Stimulated activated CD8-positive, alpha-beta memory T cell treated with anti-CD3 and anti-CD28 coated beads, Interleukin-7, amount 100 ng/mL, for 48 hours (primary cell): Measurements from ENCODE around the gene BNC2.

Experiments
- DNase-seq, 2 donors: peaks; one replicate each; pipeline ENCODE4 v3.0.0-alpha.2; 2020; ENCODE audit warnings: low read depth in 1 of 2; ENCODE audit errors: extremely low read depth in 1 of 2

BNC2 gene

DNA sequence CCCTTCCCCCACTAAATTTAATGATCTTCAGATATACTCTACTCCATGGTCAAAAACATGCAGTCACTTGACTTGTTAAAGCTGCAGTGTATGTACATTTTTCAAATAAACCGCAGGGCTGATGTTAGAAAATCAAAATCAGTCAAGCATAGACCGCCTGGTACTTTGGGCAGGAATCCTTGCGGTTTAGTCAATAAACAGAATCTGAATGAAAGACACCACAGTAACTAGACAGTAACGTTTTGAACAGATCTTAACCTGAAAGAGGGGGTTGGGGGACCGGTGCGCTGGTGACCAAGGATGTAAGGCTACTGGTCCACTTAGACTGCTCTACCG is 188.8 kb downstream of the BNC2 start:
- DNase-seq: no peak

DNA sequence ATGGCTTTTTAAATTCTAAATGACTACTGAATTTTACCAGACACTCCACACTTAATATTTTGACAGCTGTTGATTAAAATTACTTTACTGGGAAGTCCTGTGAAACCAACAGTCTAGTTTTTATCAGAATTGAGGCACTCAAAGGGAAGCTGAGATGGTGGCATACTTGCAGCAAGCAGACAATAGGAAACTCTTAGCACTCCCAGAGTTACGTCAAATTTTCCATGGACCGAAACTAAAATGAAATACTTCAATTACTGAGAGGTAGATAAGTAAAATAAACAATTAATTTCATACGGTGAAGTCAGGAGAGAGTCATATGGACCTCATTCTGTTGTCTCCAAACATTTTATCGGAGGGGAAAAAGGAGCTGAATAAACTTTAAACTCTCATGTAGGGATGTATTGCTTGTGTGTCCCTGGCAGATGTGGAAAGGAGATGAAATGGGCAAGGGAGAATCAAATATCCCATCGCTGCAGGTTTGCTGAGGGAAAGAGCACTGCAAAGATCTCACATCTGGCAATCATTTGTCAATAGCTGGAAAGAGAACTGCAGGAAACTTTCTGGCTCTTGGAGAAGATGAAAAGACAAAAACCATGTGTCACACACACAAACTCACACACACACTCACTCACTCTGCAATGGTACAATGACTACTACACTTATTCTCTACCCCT is 189.4 kb downstream of the BNC2 start:
- no peak for DNase-seq

DNA sequence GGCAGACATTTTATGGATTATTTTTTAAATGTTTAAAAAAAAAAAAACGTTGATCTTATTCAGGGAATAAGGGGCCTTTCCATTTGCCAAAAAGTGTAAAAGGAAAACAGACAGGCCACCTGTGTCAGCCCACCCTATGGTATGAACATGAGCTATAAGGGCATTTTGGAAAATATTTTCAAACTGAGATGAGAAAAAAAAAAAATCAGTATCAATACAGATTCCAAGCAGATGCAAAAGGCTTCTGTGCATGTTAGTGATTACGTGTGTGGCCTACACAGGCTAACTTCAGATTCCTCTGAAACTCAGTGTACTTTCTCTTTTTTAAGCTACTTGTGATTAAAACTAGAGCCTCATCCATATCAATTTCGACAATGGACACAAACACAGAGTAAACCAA is 189.9 kb downstream of the BNC2 start:
- DNase-seq: no peak

DNA sequence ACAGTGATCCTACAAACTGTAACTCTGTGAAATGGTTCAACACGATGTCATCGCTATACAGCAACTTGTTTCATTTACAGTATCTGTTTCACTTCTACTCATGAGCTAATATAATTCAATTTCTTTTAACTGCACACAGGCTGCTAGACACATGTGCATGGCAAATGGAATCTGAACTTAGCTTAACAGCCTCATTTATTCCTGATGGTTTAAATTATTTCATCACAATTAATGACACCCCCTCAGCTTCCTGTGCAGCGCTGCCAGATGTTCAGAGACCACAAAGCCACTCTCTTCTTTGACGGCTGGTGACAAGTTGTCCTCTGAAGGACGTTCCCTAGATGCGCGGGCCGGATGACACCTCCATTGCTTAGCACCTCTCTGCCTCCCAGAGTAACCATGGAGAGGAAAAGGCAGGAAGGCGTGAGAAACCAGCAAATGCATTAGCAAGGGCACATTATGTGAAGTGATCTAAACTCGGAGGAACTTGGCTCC is 191.1 kb downstream of the BNC2 start:
- DNase-seq: no peak

DNA sequence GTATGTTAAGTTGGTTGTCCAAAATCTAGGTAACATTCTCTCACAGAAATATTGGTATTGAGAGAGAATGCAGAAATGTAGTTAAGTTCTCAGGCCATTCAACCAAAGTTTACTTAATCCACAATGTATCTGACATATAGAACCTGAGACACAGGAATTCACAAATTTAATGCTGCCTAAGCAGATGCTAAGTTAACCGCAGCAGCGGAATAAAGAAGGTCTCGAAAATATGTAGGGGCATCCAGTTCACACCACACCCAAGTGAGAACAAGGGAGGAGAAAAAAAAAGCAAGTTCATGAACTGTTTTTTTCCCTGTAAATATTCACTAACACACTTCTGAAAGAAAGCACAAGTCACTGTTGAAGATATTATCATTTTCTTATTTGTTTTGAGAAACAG is 194.0 kb downstream of the BNC2 start:
- no peak for DNase-seq

DNA sequence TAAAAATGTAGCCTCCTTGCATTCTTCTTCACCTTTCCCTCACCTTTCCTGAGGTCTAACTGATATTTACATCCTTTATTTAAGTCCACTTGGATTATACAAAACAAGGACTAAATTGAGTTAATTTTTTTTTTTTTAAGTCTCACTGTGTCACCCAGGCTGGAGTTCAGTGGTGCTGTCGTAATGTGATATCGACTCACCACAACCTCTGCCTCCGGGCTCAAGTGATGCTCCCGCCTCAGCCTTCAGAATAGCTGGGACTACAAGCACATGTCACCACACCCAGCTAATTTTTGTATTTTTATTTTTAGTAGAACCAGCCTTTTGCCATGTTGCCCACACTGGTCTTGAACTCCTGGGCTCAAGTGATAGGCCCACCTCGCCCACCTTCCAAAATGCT is 195.3 kb downstream of the BNC2 start:
- no peak for DNase-seq

DNA sequence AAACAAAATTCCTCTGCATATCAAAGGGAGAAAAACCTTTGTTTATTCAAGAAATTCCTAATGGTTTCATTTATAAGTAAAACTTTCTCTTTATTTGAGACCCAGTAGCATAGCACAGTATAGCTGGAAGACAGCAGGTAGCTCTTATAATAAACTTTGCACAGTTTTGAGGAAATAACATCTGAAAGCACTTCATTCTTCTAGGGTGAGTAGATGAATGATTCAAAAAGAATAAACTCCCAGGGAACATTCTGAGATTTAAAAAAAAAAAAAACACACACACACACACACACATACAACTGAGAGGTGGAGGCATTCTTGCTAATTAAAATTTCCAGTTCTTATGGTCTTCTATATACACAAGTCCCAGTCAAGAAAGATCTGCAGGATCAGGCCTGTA is 197.3 kb downstream of the BNC2 start:
- DNase-seq: no peak

DNA sequence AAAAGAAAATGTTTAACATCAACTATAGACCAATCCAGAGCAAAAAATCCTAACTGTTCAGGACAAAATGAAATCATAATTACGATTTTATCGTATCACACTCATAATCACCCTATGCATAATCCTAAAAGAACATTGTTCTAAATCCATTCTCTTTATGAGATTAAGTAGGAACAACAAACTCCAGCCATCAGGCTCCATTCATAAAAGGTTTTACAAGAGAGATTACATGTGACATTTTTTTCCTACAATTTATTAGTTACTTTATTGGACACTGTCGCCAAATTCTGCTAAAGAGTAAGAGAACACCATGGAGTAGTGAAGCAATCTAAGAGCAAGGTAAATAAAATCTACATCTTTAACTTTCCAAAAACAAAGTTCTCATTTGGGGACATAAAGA is 198.0 kb downstream of the BNC2 start:
- DNase-seq: no peak

DNA sequence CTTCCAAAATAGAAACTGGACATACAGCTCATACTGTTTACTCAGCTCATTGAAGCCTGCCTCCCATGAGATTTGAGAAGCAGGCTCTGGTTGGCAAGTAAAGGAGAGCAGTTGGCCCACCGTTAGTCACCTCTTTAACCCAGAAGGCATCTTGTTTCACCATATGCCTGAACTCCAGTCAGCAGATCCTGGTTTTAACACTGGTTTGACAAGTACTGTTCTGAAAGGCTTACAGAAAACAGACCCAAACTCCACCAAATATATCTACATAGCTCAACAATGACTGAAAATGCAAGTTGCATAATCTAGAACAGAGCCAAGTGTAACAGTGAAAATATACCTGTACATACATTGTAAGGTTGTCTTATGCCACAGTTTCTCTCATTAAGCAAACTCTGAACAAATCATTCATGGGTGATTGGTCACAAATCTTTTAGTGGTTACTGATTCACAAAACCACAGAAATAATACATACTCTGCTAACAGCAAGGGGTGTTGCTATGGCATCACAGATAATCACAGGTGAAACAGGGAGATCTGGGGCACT is 198.8 kb downstream of the BNC2 start:
- no peak for DNase-seq

DNA sequence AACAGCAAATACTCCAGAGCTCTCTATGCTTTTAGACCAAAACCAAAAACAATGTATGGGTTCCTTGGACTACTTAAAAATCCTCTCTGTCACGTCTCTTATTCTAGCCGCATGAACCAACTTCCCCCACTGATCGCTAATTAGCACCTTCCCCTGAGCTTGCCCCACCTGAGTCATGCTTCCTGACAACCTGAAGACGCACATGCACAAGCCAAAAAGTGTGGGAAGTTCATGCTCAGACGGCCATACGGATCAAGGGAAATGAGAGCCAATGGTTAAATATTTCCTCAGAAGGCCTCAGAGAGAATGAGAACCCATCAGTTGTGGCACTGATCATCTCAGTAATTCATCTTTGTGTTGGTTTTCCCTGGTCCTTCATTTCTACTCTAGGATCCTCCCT is 199.7 kb downstream of the BNC2 start:
- no peak for DNase-seq

DNA sequence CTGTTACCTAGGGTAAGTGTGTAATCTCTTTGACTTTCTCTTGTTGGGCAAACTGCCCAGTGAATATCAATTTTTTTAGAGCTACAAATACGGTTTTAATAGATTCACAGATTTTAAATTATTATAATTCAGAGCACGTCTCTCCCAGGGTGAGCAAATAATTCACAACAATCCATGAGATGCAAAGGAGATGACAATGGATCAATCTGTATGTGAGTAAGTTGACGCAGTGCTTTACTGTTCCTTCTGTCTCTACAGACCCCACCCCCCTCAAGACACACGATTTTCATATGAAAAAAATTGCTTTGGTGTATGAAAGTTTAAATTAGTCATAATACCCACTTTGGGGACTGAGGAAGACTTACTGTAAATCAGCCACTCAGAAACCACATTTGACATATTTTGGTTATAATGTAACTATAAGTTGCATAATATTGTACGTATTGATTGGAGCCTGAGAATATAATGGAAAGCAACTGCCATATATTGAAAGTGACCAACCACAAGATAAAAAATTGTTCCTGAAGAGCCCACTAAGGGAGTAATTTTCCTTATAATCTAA is 201.7 kb downstream of the BNC2 start:
- no peak for DNase-seq

DNA sequence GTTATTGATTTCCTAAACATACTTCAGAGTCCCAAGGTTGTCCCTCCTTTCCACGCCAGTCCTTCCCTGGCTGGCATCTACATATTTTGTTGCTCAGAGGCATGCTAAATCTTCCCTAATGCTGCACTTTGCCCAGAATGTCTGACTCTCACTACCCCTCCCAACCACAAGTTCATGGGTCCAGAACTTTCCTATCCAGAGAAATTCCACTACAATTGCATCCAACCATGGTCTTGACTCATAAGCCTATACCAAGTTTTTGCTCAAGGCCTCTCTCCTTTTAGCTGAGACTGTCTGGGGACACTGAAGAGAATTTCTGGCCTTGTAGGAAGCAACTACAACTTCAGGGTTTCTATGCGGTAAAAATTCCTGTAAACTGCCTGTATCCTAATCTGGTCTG is 206.3 kb downstream of the BNC2 start:
- no peak for DNase-seq

DNA sequence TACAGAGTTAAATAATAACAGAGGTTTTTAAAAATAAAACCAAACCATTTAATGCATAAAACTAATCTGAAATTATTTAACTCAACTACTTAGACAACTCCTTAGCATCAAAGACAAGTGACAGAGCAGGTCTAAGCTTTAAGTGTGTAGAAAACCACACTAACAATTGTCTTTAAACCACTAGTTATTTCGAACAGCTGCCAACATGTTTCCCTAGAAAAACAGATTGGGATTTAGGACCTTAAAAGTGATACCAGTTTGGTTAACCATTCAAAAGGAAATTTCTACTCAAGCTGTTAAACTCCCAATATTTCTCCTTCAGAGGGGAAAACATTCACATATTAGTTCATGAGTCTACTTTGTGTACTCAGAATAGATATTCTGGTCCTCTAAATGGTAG is 208.7 kb downstream of the BNC2 start:
- no peak for DNase-seq

DNA sequence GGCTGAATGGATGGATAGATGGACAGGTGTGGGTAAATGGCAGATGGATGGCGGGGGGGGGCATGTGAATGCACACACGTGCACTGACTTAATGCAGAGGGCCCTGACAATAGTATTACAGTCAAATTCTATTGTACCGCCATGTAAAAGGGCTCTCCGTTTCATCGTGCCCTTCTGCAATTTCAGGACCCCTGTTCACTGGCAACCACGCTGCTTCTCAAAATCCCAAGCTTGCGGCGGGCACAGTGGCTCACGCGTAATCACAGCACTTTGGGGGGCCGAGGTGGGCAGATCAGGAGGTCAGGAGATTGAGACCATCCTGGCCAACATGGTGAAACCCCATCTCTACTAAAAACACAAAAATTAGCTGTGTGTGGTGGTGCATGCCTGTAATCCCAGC is 211.4 kb downstream of the BNC2 start:
- DNase-seq: no peak

DNA sequence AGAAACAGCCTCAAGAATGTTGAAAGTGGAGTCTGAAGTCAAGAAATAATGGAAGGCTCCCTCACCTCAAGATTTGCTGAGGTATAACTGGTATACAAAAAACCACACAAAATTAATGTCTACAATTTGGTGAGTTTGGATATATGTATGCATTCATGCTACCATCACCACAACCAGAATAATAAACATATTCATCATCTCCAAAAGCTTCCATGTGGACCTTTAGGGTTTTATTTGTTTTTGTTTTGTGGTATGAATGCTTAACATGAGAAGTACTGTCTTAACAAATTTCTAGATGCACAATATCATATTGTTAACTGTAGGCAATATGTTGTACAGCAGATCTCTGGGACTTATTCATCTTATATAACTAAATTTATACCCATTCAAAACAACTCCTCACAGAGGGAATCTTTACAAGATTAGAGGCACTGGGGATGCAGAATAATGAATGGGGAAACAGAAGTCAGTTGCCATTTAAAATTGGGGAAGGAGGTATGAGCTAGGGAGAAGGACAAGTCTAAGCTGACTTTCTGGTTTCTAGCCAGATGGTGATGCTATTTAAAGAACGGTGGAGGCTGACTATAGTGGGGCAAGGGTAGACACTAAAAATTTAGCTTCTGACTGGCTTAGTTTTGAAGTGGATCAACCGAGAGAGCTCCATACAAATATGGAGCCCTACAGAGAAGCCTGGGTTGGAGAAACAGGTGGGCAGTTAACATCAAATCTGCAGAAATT is 213.9 kb downstream of the BNC2 start:
- no peak for DNase-seq

DNA sequence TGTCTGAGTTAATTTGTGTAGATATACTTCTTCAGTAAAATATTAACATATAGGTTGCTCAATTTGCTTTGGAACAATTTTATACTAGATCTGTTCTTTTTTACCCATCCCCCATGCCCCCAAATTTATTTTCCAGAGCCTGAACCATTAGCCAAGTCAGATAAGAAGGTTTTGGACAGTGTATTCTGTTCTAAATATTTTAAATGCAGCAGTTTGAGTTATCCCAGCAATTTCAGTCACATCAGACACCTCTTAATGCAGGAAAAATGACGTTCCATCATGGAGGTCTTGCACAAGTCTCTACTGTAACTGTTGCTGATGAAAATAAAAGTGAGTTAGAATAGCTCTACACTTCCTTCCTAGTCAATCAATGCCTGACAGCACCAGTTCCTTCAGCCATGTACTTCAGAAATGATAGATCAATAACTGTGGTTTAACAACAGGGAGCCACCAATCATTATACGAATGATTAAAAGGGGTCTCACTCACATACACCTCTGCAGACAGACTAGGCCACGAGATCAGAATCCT is 215.8 kb downstream of the BNC2 start:
- no peak for DNase-seq

DNA sequence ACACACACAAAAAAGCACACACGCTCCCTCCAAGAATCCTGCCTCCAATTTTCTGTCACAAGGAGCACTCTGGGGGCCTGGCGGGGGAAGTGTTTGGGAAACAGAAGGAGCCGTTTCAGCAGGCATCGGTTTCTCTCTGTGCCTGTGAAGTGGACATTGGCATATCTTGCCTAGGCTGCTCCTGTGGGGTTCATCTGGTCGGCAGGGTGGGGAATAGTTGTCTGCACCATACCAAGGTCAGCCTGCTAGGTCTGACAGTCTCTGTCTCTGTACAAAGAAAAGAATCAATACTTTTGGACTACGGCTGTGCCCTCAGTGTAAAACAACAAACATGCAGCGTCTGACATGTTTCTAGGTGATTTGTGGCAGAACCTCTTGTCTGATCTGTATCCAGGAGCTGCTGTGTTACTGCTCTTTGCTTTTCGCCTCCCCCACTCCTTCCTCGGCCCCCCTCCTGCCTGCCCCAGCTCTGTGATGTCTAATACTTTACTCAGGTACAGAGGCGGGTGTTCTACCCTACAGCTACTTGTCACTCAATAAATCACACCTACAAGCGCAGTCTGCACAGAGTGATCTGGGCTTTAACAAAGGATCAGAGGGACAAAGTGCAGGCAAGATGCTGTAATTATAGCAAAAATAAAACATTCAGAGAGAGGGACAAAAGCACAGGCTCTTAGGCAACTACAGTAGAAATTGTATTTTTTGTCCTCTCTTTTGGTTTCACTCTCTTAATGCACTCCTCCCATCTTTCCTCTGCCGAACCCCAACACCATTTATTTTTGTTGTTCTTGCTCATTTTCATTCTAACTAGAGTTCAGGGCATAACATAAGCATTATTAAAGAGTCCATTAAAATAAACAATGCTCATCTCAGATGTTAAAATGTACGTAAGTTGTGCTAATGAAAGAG is 216.7 kb downstream of the BNC2 start:
- DNase-seq: no peak

DNA sequence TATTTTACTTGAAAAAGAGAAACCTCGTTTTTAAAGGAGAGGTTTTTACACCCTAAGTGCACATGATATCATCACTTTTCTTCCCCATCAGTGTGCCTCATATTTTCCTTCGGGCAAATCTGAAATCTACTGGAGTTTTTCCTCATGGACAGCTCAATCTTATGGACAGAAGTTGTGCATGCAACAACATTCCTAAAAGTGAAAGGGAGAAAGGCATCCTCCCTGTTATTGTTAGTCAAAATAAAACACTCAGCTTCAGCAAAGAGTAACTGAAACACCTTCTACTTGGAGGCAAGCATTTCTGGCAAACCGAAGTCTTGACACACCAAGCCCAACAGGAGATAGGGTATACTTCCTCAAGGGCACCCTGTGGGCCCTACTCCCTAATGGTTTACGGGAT is 217.9 kb downstream of the BNC2 start:
- DNase-seq: no peak

DNA sequence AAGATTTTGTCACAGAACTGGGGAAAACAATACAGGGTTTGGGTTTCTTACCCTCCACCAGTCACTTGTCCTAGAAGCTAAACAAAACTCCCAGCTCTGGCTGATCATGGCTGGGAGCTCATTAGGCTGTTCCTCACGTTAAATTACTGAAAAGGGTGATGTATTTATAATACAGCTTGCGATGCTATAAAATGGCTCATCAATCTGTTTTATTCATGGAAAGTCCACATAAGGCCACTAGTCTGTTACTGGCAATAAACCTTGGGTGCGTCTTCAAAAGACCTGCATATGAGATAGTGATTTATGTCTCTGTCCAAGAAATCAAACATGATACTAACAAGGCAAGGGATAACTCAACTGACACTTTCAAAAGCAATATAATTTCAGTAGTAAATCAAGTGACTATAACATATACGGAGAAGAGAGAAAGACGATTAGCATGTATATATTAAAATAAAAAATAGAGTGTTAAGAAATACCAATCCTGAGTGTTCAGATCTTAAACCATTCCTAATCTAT is 219.0 kb downstream of the BNC2 start:
- DNase-seq: no peak

DNA sequence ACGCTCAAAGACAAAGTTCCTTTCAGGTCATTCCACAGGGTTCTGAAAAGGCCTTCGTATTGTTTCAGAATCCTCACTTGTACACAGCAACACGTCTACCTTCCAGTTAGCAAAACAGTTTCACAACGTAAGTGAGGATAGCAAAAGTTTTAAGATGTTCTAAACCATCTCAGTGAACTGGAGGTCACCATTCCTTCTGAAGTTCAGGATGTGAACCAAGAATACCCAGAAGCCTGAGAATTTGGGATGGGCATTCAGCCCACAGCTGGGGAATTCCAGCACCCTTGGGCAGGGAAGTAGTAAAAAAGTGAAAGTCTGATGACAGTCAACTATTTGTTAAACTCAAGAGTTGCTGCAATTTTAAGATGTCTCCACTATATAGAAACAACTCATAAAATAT is 224.5 kb downstream of the BNC2 start:
- DNase-seq: no peak
